IPS-15b (cell line): ENCODE data around the gene NOXRED1.

Source experiments
- H3K27me3 ChIP-seq: one replicate; pipeline ENCODE4 v1.6.1; 2013; ENCODE audit warnings: low read length; ENCODE audit not compliant: control insufficient read depth, insufficient read depth
- H3K36me3 ChIP-seq: one replicate; pipeline ENCODE4 v1.6.1; 2013; ENCODE audit warnings: low read length; ENCODE audit not compliant: control insufficient read depth, insufficient read depth
- H3K4me1 ChIP-seq: one replicate; pipeline ENCODE4 v1.6.1; 2013; ENCODE audit warnings: mild to moderate bottlenecking, low read length; ENCODE audit not compliant: control insufficient read depth, insufficient read depth
- H3K4me3 ChIP-seq: one replicate; pipeline ENCODE4 v1.5.1; 2013; ENCODE audit warnings: low read depth, low read length
- H3K9ac ChIP-seq: one replicate; pipeline ENCODE4 v1.6.1; 2013; ENCODE audit warnings: low read depth, mild to moderate bottlenecking, low read length
- H3K9me3 ChIP-seq: one replicate; pipeline ENCODE4 v1.6.1; 2013; ENCODE audit warnings: mild to moderate bottlenecking, low read length; ENCODE audit not compliant: control insufficient read depth, insufficient read depth

Gene NOXRED1

GRCh38 chr14:77423423-77423822 is at the start of gene NOXRED1:
TSS of gene NOXRED1 (minus strand) at chr14:77423523. CDS start at chr14:77422889, 634 bp downstream.
- Histone ChIP-seq H3K4me3 (no peak within 1 kb of the TSS), H3K9ac (no peak within 1 kb of the TSS), H3K9me3 (no peaks in the 10 kb centered on the region), H3K36me3 (peaks cover 4% of the 10 kb centered on the region), H3K4me1 (peaks cover 7% of the 10 kb centered on the region), H3K27me3 (no peaks in the 10 kb centered on the region)

DNA sequence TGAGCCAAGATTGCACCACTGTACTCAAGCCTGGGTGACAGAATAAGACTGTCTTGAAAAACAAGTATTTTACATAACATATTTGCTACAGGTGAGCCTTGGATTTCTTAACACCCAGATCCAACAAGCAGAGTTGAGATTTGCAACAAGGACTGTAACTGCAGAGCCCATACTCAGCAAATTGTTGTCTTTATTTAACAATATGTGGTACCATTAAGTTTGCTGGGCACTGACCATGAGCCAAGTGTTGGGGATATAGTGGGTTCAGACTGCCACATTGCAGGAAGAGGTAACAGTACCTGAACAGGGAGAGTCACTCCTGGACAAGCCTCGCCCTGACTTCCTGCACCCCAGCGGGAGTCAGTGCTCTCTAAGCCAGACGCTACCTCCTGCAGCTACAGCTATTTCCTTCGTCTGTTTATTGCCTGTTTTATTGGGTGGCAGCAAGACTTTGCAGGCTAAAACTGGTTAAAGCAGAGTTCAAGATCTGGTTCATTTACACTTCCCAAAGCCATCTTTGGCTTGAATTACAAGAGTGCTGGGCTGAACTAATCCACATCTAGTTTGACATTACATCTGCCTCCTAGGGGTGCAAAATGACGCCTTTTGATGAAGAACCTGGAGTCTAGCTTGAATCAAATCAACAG is 47.0 kb upstream of the NOXRED1 start:
- no peaks in the 10 kb centered on the region for H3K27me3 ChIP-seq
- H3K9me3 ChIP-seq, result no peaks in the 10 kb centered on the region
- H3K9ac ChIP-seq, result no peak overlapping the region
- H3K4me1 ChIP-seq, result peaks cover 11% of the 10 kb centered on the region
- no peak overlapping the region for H3K4me3 ChIP-seq
- peaks cover 26% of the 10 kb centered on the region for H3K36me3 ChIP-seq

- Histone ChIP-seq H3K36me3 (peaks cover 34% of the 10 kb centered on the region), H3K27me3 (no peaks in the 10 kb centered on the region), H3K4me3 (no peak overlapping the region), H3K9ac (no peak overlapping the region), H3K4me1 (peaks cover 11% of the 10 kb centered on the region), H3K9me3 (no peaks in the 10 kb centered on the region)
These were observed 46.2 kb upstream of the NOXRED1 start for GRCh38 chr14:77469539-77469938.

DNA sequence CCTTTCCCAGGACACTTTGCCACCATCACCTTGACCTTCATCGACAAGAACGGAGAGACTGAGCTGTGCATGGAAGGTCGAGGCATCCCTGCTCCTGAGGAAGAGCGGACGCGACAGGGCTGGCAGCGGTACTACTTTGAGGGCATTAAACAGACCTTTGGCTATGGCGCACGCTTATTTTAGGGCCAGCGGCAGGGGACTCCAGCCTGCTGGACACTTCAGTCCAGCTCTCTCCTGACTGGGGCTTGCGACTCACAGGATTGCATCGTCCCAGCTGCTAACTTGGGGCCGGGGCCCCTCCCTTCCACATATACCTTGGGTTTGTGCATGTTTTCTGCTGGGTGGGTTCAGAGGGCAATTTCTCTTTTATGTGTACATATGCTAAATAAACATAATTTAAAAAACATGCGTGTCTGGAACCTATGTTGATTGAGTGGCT is 45.8 kb upstream of the NOXRED1 start:
- peaks cover 11% of the 10 kb centered on the region for H3K4me1 ChIP-seq
- H3K36me3 ChIP-seq, result peaks cover 36% of the 10 kb centered on the region
- H3K9me3 ChIP-seq, result no peaks in the 10 kb centered on the region
- no peak overlapping the region for H3K4me3 ChIP-seq
- no peaks in the 10 kb centered on the region for H3K27me3 ChIP-seq
- H3K9ac ChIP-seq, result no peak overlapping the region

GRCh38 chr14:77467801-77468200 is 44.5 kb upstream of the NOXRED1 start:
- H3K36me3 ChIP-seq, result peaks cover 37% of the 10 kb centered on the region
- no peaks in the 10 kb centered on the region for H3K9me3 ChIP-seq
- no peaks in the 10 kb centered on the region for H3K27me3 ChIP-seq
- no peak overlapping the region for H3K9ac ChIP-seq
- no peak overlapping the region for H3K4me3 ChIP-seq
- H3K4me1 ChIP-seq, result peaks cover 11% of the 10 kb centered on the region

DNA sequence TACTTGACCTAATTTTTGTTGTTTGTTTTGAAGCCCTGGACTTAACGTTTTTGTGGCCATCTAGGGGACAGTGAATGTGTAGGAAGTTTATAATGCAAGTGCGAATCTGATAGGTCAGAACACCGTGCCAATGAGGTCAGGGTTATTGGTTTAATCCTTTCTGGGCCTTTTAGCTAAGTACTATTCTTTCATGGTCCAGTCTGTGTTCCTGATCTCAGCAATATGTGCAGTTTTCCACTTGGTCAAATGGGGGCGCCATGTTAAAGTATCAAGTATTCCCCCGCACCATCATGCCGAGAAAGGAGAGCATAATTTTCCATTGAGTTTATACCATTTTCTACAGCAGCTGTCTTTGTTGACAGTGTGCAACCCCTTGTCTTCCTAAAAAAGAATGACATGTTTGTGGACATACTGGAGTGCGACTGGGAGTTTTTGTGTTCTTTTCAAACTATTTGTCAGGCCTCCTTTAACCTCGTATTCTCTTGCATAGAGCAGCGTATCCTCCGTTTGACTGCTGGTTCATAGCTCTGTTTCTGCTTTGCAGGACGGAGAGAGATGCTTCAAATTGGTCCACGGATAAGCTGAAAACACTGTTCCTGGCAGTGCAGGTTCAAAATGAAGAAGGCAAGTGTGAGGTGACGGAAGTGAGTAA is 35.9 kb upstream of the NOXRED1 start:
- no peaks in the 10 kb centered on the region for H3K9me3 ChIP-seq
- H3K36me3 ChIP-seq, result peaks cover 25% of the 10 kb centered on the region
- H3K4me3 ChIP-seq, result peak overlapping the region; percentile 100
- H3K27me3 ChIP-seq, result no peaks in the 10 kb centered on the region
- peak overlapping the region; percentile 27 for H3K9ac ChIP-seq
- peaks cover 6% of the 10 kb centered on the region for H3K4me1 ChIP-seq

DNA sequence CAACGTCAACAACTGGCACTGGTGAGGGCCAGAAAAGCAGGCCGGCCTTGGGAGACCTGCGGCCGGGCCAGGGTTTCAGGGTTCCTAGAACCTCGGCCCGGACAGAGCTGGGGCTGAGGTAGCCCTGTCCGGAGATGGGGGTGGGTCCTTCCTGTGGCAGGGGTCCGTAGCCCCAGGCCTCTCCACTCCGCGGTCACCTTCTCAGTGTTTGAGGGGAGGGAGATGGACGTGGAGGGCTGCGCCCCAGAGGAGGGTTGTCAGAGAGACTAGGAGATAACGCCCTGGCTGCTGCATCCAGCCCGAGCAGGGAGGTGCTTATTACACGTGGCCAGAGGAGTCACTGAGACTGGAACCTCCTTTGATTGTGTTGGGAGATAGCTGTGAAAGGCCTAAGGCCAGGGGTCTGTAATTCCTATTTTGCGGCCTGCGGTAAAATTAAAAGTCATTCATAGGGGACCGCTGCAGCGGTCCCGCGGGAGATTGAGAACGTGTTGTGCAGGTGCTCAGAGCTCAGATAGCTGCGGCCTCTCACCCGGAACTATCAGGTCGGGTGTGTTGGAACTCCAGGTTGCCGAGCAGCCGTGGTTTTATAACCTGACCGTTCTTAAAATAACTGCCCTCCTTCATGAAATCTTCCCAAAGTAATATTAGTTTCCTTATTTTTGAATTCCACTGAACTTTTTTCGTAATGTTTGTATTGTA is 35.1 kb upstream of the NOXRED1 start:
- peaks cover 25% of the 10 kb centered on the region for H3K36me3 ChIP-seq
- no peaks in the 10 kb centered on the region for H3K9me3 ChIP-seq
- H3K9ac ChIP-seq, result peak overlapping the region; percentile 99
- H3K27me3 ChIP-seq, result no peaks in the 10 kb centered on the region
- H3K4me3 ChIP-seq, result peak overlapping the region; percentile 100
- H3K4me1 ChIP-seq, result peaks cover 6% of the 10 kb centered on the region

GRCh38 chr14:77457522-77458248 is 34.4 kb upstream of the NOXRED1 start, which contains the start of the genes AHSA1 and VIPAS39:
TSS of gene AHSA1 (plus strand) at chr14:77458093. CDS start at chr14:77458190, 97 bp downstream.
TSS of gene VIPAS39 (minus strand) at chr14:77457601. CDS start at chr14:77454102, 3,499 bp downstream.
- no peaks in the 10 kb centered on the region for H3K27me3 ChIP-seq
- no peaks in the 10 kb centered on the region for H3K9me3 ChIP-seq
- peaks cover 23% of the 10 kb centered on the region for H3K36me3 ChIP-seq
- H3K4me1 ChIP-seq, result peaks cover 6% of the 10 kb centered on the region
- H3K4me3 ChIP-seq, result peak within 1 kb of the TSS; percentile 100
- peak within 1 kb of the TSS; percentile 99 for H3K9ac ChIP-seq

DNA sequence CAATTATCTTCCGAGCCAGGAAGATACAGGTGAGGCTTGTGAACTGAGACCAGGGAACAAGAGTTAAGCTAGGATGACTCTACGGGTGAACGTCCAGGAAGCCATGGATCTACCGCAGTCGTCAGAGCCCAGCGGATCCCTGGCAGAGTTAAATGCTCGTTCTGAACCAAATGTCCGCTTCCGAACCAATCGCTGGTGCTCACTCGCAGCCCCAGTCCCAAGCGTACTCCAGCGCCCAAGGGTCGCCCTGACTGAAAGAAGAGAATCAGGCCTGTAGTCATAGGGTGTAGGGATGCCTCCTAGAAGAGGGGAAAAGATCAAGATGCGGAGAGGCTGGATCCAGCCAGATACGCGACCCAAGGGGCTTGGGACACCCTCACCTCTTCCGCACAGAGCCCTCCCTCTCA is 33.8 kb upstream of the NOXRED1 start:
- Histone ChIP-seq H3K9me3 (no peaks in the 10 kb centered on the region), H3K4me1 (peaks cover 6% of the 10 kb centered on the region), H3K27me3 (no peaks in the 10 kb centered on the region), H3K9ac (peak overlapping the region; percentile 92), H3K4me3 (peak overlapping the region; percentile 100), H3K36me3 (peaks cover 18% of the 10 kb centered on the region)

DNA sequence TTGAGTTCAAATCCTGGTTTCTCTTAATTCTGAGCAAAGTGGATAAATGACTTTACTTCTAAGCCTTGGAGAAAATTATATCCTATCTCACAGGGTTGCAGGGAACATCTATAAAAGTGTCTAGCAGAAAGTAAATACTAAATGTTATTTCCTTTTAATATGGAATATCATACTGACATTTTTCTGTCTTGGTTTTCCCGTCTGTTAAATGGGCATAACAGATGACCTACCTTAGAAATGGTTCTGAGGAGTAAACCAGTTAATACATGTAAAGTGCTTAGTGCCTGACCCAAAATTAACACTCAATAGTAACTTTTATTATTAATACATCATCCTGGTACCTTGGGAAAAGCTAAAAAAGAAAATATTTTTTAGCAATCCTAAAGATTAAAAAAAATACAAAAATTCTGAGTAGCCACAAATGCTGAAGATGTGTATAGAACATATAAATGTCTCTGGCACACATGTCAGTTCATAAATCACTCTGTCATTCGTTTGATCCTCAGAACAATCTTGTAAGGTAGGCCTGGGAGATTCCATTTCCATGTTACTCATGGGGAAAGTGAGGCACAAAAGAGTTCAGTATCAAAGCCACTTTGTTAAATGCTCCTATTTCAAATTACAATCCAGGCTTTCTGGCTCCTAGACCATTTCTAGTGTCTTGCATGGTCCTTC is 32.8 kb upstream of the NOXRED1 start:
- H3K9ac ChIP-seq, result no peak overlapping the region

GRCh38 chr14:77442196-77442595 is 18.9 kb upstream of the NOXRED1 start:
- H3K9me3 ChIP-seq, result no peaks in the 10 kb centered on the region
- H3K9ac ChIP-seq, result no peak overlapping the region
- no peaks in the 10 kb centered on the region for H3K27me3 ChIP-seq
- H3K4me3 ChIP-seq, result no peak overlapping the region
- H3K36me3 ChIP-seq, result peaks cover 15% of the 10 kb centered on the region
- H3K4me1 ChIP-seq, result no peaks in the 10 kb centered on the region

More for the DNA sequence above, 32.8 kb upstream of the NOXRED1 start:
- H3K36me3 ChIP-seq, result peaks cover 10% of the 10 kb centered on the region
- H3K27me3 ChIP-seq, result no peaks in the 10 kb centered on the region
- no peaks in the 10 kb centered on the region for H3K9me3 ChIP-seq
- H3K4me3 ChIP-seq, result peak overlapping the region; percentile 100
- H3K4me1 ChIP-seq, result peaks cover 6% of the 10 kb centered on the region
